ENCODE data around the gene PPM1F. TPM values are rescaled to one million over a fixed set of nuclear protein-coding genes. Genes with fewer than 3 reads are reported as not detected.
A peak's percentile ranks its signal among the peaks of the same experiment; 100 is the strongest.

The PPM1F gene
- total RNA-seq, 2 experiments from 2014 or later, result 15.3 to 15.7 TPM

- peak overlapping the region; percentile 84 for H3K27ac Mint-ChIP-seq
- H3K27me3 Mint-ChIP-seq (ENCODE audit: low read depth), result no peaks in the 10 kb centered on the region
- H3K36me3 Mint-ChIP-seq (ENCODE audit: low read depth), result no peaks in the 10 kb centered on the region
- peak; percentile 99 for ATAC-seq
- POLR2A ChIA-PET, result interaction anchor here (1.1 kb wide), 2 partner anchors 11 to 14 kb away, joined by 3 to 6 read pairs; partner anchors contain the start of gene PPM1F
- H3K9me3 Mint-ChIP-seq (ENCODE audit: insufficient read depth), result no peaks in the 10 kb centered on the region
- DNase-seq, result peak; percentile 93
- H3K4me3 Mint-ChIP-seq, result peak overlapping the region; percentile 73
- peaks cover 59% of the 10 kb centered on the region for H3K4me1 Mint-ChIP-seq (ENCODE audit: low read depth)
- CTCF ChIA-PET, result interaction anchor here (0.7 to 7.6 kb wide), 22 partner anchors 8 to 296 kb away, joined by 3 to 138 read pairs (median 4); partner anchors contain the start of genes MAPK1, PPM1F, SDF2L1 and TOP3B
Measured at GRCh38 chr22:21938071-21938822, 14.4 kb downstream of the PPM1F start.

GRCh38 chr22:21937821-21938070 is 14.9 kb downstream of the PPM1F start:
- ATAC-seq, result no peak
- H3K27me3 Mint-ChIP-seq (ENCODE audit: low read depth), result no peaks in the 10 kb centered on the region

GRCh38 chr22:21937041-21937820 is 15.4 kb downstream of the PPM1F start:
- peak overlapping the region; percentile 46 for H3K27ac Mint-ChIP-seq
- POLR2A ChIA-PET, result interaction anchor here (0.6 to 1.1 kb wide), 3 partner anchors 15 to 271 kb away, joined by 3 to 6 read pairs (median 3); partner anchors contain the start of genes MAPK1 and PPM1F
- DNase-seq (no peak), ATAC-seq (no peak)
- no peaks in the 10 kb centered on the region for H3K36me3 Mint-ChIP-seq (ENCODE audit: low read depth)
- H3K4me1 Mint-ChIP-seq (ENCODE audit: low read depth), result peaks cover 50% of the 10 kb centered on the region
- no peaks in the 10 kb centered on the region for H3K9me3 Mint-ChIP-seq (ENCODE audit: insufficient read depth)
- CTCF ChIA-PET, result interaction anchor here (0.8 to 7.6 kb wide), 18 partner anchors 7 to 290 kb away, joined by 3 to 138 read pairs (median 4); partner anchors contain the start of genes PPM1F and TOP3B
- no peaks in the 10 kb centered on the region for H3K27me3 Mint-ChIP-seq (ENCODE audit: low read depth)
- H3K4me3 Mint-ChIP-seq, result no peak overlapping the region

More at GRCh38 chr22:21937821-21938070, 14.9 kb downstream of the PPM1F start:
- Mint-ChIP-seq H3K4me3 (peak overlapping the region; percentile 73), H3K36me3 (ENCODE audit: low read depth) (no peaks in the 10 kb centered on the region), H3K4me1 (ENCODE audit: low read depth) (peaks cover 55% of the 10 kb centered on the region), H3K27ac (peak overlapping the region; percentile 84), H3K9me3 (ENCODE audit: insufficient read depth) (no peaks in the 10 kb centered on the region)
- POLR2A ChIA-PET, result interaction anchor here (1.1 kb wide), 2 partner anchors 11 to 14 kb away, joined by 3 to 6 read pairs; partner anchors contain the start of gene PPM1F
- DNase-seq, result no peak
- CTCF ChIA-PET, result interaction anchor here (0.7 to 7.6 kb wide), 19 partner anchors 8 to 274 kb away, joined by 3 to 138 read pairs (median 4); partner anchors contain the start of genes MAPK1, PPM1F and TOP3B

- H3K27me3 Mint-ChIP-seq (ENCODE audit: low read depth), result no peaks in the 10 kb centered on the region
- no peak for ATAC-seq
- no peak overlapping the region for H3K4me3 Mint-ChIP-seq
- ChIA-PET CTCF (interaction anchor here (0.8 to 7.6 kb wide), 3 partner anchors 14 to 289 kb away, joined by 3 to 138 read pairs (median 3); partner anchors contain the start of gene PPM1F), POLR2A (interaction anchor here (0.8 kb wide), 1 partner anchor 69 kb away, joined by 3 read pairs; the partner anchor contains the start of gene MAPK1)
- peaks cover 40% of the 10 kb centered on the region for H3K4me1 Mint-ChIP-seq (ENCODE audit: low read depth)
- no peak for DNase-seq
- H3K36me3 Mint-ChIP-seq (ENCODE audit: low read depth), result no peaks in the 10 kb centered on the region
- H3K9me3 Mint-ChIP-seq (ENCODE audit: insufficient read depth), result no peaks in the 10 kb centered on the region
- no peak overlapping the region for H3K27ac Mint-ChIP-seq
Measured at GRCh38 chr22:21936151-21936775, 16.4 kb downstream of the PPM1F start.

- DNase-seq (no peak), ATAC-seq (no peak)
- Mint-ChIP-seq H3K27me3 (ENCODE audit: low read depth) (no peaks in the 10 kb centered on the region), H3K27ac (no peak overlapping the region), H3K9me3 (ENCODE audit: insufficient read depth) (no peaks in the 10 kb centered on the region), H3K36me3 (ENCODE audit: low read depth) (peaks cover 5% of the 10 kb centered on the region), H3K4me1 (ENCODE audit: low read depth) (peaks cover 19% of the 10 kb centered on the region), H3K4me3 (no peak overlapping the region)
- CTCF ChIA-PET, result no interaction called here
- POLR2A ChIA-PET, result no interaction called here
Measured at GRCh38 chr22:21933910-21934309, 18.7 kb downstream of the PPM1F start.

- no peak overlapping the region for H3K27ac Mint-ChIP-seq
- CTCF ChIA-PET, result interaction anchor here (1.2 kb wide), 1 partner anchor 39 kb away, joined by 3 read pairs; no protein-coding TSS in a partner anchor
- no peak for ATAC-seq
- POLR2A ChIA-PET, result no interaction called here
- H3K4me3 Mint-ChIP-seq, result no peak overlapping the region
- DNase-seq, result no peak
- no peaks in the 10 kb centered on the region for H3K9me3 Mint-ChIP-seq (ENCODE audit: insufficient read depth)
- H3K36me3 Mint-ChIP-seq (ENCODE audit: low read depth), result peaks cover 5% of the 10 kb centered on the region
- H3K27me3 Mint-ChIP-seq (ENCODE audit: low read depth), result no peaks in the 10 kb centered on the region
- peaks cover 18% of the 10 kb centered on the region for H3K4me1 Mint-ChIP-seq (ENCODE audit: low read depth)
Measured at GRCh38 chr22:21933413-21933812, 19.2 kb downstream of the PPM1F start.

- ATAC-seq (no peak), DNase-seq (no peak)
- Mint-ChIP-seq H3K27me3 (ENCODE audit: low read depth) (no peaks in the 10 kb centered on the region), H3K4me1 (ENCODE audit: low read depth) (peaks cover 14% of the 10 kb centered on the region), H3K36me3 (ENCODE audit: low read depth) (peaks cover 5% of the 10 kb centered on the region), H3K4me3 (no peak overlapping the region), H3K27ac (no peak overlapping the region), H3K9me3 (ENCODE audit: insufficient read depth) (no peaks in the 10 kb centered on the region)
- ChIA-PET POLR2A (no interaction called here), CTCF (interaction anchor here (1.2 kb wide), 1 partner anchor 40 kb away, joined by 3 read pairs; no protein-coding TSS in a partner anchor)
Measured at GRCh38 chr22:21932347-21932746, 20.3 kb downstream of the PPM1F start.

- no peaks in the 10 kb centered on the region for H3K27me3 Mint-ChIP-seq (ENCODE audit: low read depth)
Measured at GRCh38 chr22:21931056-21931455, 21.6 kb downstream of the PPM1F start.

GRCh38 chr22:21929253-21929652 is 23.4 kb downstream of the PPM1F start:
- Mint-ChIP-seq H3K9me3 (ENCODE audit: insufficient read depth) (no peaks in the 10 kb centered on the region), H3K4me1 (ENCODE audit: low read depth) (peaks cover 11% of the 10 kb centered on the region), H3K27ac (no peak overlapping the region), H3K36me3 (ENCODE audit: low read depth) (peaks cover 5% of the 10 kb centered on the region), H3K4me3 (no peak overlapping the region), H3K27me3 (ENCODE audit: low read depth) (no peaks in the 10 kb centered on the region)
- CTCF ChIA-PET, result interaction anchor here (1.4 kb wide), 1 partner anchor 9 kb away, joined by 3 read pairs; no protein-coding TSS in a partner anchor
- ATAC-seq (no peak), DNase-seq (no peak)
- POLR2A ChIA-PET, result no interaction called here

More at GRCh38 chr22:21931056-21931455, 21.6 kb downstream of the PPM1F start:
- Mint-ChIP-seq H3K36me3 (ENCODE audit: low read depth) (peaks cover 5% of the 10 kb centered on the region), H3K4me3 (no peak overlapping the region), H3K27ac (no peak overlapping the region), H3K4me1 (ENCODE audit: low read depth) (peaks cover 11% of the 10 kb centered on the region), H3K9me3 (ENCODE audit: insufficient read depth) (no peaks in the 10 kb centered on the region)
- no peak for DNase-seq
- no peak for ATAC-seq
- ChIA-PET CTCF (interaction anchor here (0.9 kb wide), 1 partner anchor 22 kb away, joined by 3 read pairs; the partner anchor contains the start of gene PPM1F), POLR2A (no interaction called here)

- no peak overlapping the region for H3K27ac Mint-ChIP-seq
- no peaks in the 10 kb centered on the region for H3K27me3 Mint-ChIP-seq (ENCODE audit: low read depth)
- H3K4me3 Mint-ChIP-seq, result no peak overlapping the region
- no peaks in the 10 kb centered on the region for H3K9me3 Mint-ChIP-seq (ENCODE audit: insufficient read depth)
- POLR2A ChIA-PET, result no interaction called here
- H3K4me1 Mint-ChIP-seq (ENCODE audit: low read depth), result peaks cover 11% of the 10 kb centered on the region
- no peak for DNase-seq
- CTCF ChIA-PET, result interaction anchor here (0.8 kb wide), 1 partner anchor 44 kb away, joined by 3 read pairs; no protein-coding TSS in a partner anchor
- H3K36me3 Mint-ChIP-seq (ENCODE audit: low read depth), result peaks cover 5% of the 10 kb centered on the region
- no peak for ATAC-seq
Measured at GRCh38 chr22:21928048-21928447, 24.6 kb downstream of the PPM1F start.

- CTCF ChIA-PET, result no interaction called here
- Mint-ChIP-seq H3K4me3 (no peak overlapping the region), H3K4me1 (ENCODE audit: low read depth) (peaks cover 11% of the 10 kb centered on the region), H3K27ac (no peak overlapping the region), H3K27me3 (ENCODE audit: low read depth) (no peaks in the 10 kb centered on the region), H3K36me3 (ENCODE audit: low read depth) (peaks cover 5% of the 10 kb centered on the region), H3K9me3 (ENCODE audit: insufficient read depth) (no peaks in the 10 kb centered on the region)
- POLR2A ChIA-PET, result no interaction called here
- DNase-seq, result no peak
- ATAC-seq, result no peak
Measured at GRCh38 chr22:21927174-21927823, 25.3 kb downstream of the PPM1F start.
